Hepatocyte (in vitro differentiated cells): ENCODE results near the gene IL1R2. TPM values are rescaled to one million over a fixed set of nuclear protein-coding genes. Genes with fewer than 3 reads are reported as not detected.

Experiments used
- DNase-seq: peaks from one replicate; pipeline ENCODE4 v3.0.0-alpha.2; 2016; ENCODE audit warnings: low spot score
- H2AFZ ChIP-seq: fragments of 200-600 bp; sonication (generic); 2 replicates; pipeline ENCODE4 v1.6.0; 2016; ENCODE audit warnings: antibody characterized with exemption, mild to moderate bottlenecking
- H3K27ac ChIP-seq: fragments of 200-600 bp; sonication (generic); 2 replicates; pipeline ENCODE4 v1.5.1; 2016; ENCODE audit warnings: mild to moderate bottlenecking
- H3K27me3 ChIP-seq: fragments of 200-600 bp; sonication (generic); 2 replicates; pipeline ENCODE4 v1.6.1; 2016
- H3K36me3 ChIP-seq: fragments of 200-600 bp; sonication (generic); replicated peaks from 2 replicates; pipeline ENCODE4 v1.5.1; 2016; ENCODE audit warnings: low read depth; ENCODE audit not compliant: insufficient read depth
- H3K4me1 ChIP-seq: fragments of 200-600 bp; sonication (generic); 2 replicates; pipeline ENCODE4 v1.5.1; 2016; ENCODE audit warnings: mild to moderate bottlenecking, moderate library complexity; ENCODE audit not compliant: insufficient read depth
- H3K4me2 ChIP-seq: fragments of 200-600 bp; sonication (generic); 2 replicates; pipeline ENCODE4 v1.6.0; 2016
- H3K4me3 ChIP-seq: fragments of 200-600 bp; sonication (generic); 2 replicates; pipeline ENCODE4 v1.5.1; 2016; ENCODE audit warnings: mild to moderate bottlenecking
- H3K79me2 ChIP-seq: fragments of 200-600 bp; sonication (generic); 2 replicates; pipeline ENCODE4 v1.6.0; 2017; ENCODE audit warnings: mild to moderate bottlenecking
- H3K9me2 ChIP-seq: fragments of 200-600 bp; sonication (generic); replicated peaks from 2 replicates; pipeline ENCODE4 v1.6.0; 2017; ENCODE audit warnings: mild to moderate bottlenecking; ENCODE audit not compliant: insufficient read depth
- H3K9me3 ChIP-seq: fragments of 200-600 bp; sonication (generic); 2 replicates; pipeline ENCODE4 v1.5.1; 2016; ENCODE audit warnings: low read depth, mild to moderate bottlenecking
- H4K20me1 ChIP-seq: fragments of 200-600 bp; sonication (generic); 2 replicates; pipeline ENCODE4 v1.6.0; 2016; ENCODE audit warnings: mild to moderate bottlenecking; ENCODE audit not compliant: insufficient read depth, poor library complexity, severe bottlenecking
- EZH2 ChIP-seq: fragments of 200-600 bp; sonication (generic); IDR thresholded peaks from 2 replicates; pipeline ENCODE4 v1.6.1; 2016; ENCODE audit warnings: antibody characterized with exemption, mild to moderate bottlenecking, borderline replicate concordance
- EZH2phosphoT487 ChIP-seq: fragments of 200-600 bp; sonication (generic); IDR thresholded peaks from one replicate; pipeline ENCODE4 v1.6.1; 2018; ENCODE audit warnings: antibody characterized with exemption, mild to moderate bottlenecking, low read depth, moderate library complexity; ENCODE audit not compliant: unreplicated experiment, severe bottlenecking
- WGBS: methylation state at CpG from one replicate; pipeline ENCODE4 v1.1.6; 2016; ENCODE audit warnings: low lambda C conversion rate; ENCODE audit errors: missing lambda C conversion rate; 5-methylcytosine and 5-hydroxymethylcytosine counted together
- polyA plus RNA-seq: library from polyadenylated mRNA; unstranded; fragments of >200 nt; fragmentation: Nextera tagmentation; extraction: Ambion mirVana; gene quantifications from 2 replicates; pipeline ENCODE4 v1.2.1, GENCODE V29; 2016
- total RNA-seq: library from RNA; depleted of rRNA; stranded (reverse); fragments of >200 nt; gene quantifications from 2 replicates; pipeline ENCODE4 v1.2.3, GENCODE V29; 2014
- TF ChIP-seq, protein P1 (sequence below): fragments of 200-600 bp; sonication (generic); IDR thresholded peaks from 2 replicates; pipeline ENCODE4 v1.5.1; 2016; ENCODE audit warnings: antibody characterized with exemption, mild to moderate bottlenecking; ENCODE audit not compliant: poor library complexity

The IL1R2 gene
- total and polyA plus RNA-seq, 2 experiments from 2014 or later, result 1.3 to 5.8 TPM

DNA sequence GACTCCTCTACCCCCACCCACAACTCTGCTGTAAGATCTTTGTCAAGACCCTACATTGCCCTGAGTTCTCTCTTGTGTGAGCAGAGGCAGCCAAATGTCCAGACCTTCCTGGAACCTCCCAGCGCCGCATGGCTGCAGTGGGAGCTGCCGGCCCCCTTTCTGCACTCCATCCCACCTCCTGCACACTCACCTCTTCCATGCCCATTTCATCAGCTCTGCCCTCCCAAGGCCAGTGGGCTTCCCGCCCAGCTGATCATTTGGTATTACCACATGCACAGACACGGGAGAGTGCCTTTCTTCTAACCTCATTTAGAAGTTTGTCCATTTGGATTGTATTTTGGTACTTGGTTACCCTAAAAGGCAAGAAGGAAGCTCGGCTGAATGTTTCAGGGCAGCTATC, 2.0 kb downstream of the IL1R2 start:
- Histone ChIP-seq H2AFZ (no peak overlapping the region), H3K27me3 (no peaks in the 10 kb centered on the region), H3K36me3 (no peaks in the 10 kb centered on the region), H3K4me3 (no peak overlapping the region), H3K9me3 (no peaks in the 10 kb centered on the region), H4K20me1 (no peaks in the 10 kb centered on the region), H3K9me2 (no peaks in the 10 kb centered on the region), H3K4me2 (no peak overlapping the region), H3K79me2 (no peaks in the 10 kb centered on the region), H3K27ac (no peak overlapping the region), H3K4me1 (no peaks in the 10 kb centered on the region)
- no peak for DNase-seq
- TF ChIP-seq EZH2, result no peak
- TF ChIP-seq, protein P1, sequence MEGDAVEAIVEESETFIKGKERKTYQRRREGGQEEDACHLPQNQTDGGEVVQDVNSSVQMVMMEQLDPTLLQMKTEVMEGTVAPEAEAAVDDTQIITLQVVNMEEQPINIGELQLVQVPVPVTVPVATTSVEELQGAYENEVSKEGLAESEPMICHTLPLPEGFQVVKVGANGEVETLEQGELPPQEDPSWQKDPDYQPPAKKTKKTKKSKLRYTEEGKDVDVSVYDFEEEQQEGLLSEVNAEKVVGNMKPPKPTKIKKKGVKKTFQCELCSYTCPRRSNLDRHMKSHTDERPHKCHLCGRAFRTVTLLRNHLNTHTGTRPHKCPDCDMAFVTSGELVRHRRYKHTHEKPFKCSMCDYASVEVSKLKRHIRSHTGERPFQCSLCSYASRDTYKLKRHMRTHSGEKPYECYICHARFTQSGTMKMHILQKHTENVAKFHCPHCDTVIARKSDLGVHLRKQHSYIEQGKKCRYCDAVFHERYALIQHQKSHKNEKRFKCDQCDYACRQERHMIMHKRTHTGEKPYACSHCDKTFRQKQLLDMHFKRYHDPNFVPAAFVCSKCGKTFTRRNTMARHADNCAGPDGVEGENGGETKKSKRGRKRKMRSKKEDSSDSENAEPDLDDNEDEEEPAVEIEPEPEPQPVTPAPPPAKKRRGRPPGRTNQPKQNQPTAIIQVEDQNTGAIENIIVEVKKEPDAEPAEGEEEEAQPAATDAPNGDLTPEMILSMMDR, result no peak
- no peak for TF ChIP-seq EZH2phosphoT487
- WGBS, result 80% methylated on average over 6 of the region's 6 CpGs

DNA sequence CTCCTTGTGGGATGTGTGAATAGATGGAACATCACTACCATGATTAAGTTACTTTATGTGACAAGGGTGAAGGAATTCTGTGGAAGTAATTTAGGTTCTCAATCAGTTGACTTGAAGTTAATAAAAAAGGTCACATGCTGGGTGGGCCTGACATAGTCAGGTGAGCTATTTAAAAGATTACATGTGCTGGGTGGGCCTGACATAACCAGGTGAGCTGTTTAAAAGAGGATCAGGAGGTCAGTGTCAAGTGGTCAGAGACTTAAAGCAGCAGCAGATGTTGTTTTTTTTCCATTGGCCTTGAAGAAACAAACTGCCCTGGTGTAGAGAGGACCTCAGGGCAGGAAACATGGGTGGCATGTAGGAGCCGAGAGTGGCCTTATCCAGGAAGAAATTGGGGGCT, 3.3 kb downstream of the IL1R2 start:
- 83% methylated on average over 1 of the region's 1 CpG for WGBS
- H3K9me2 ChIP-seq, result no peaks in the 10 kb centered on the region
- no peak overlapping the region for H3K4me3 ChIP-seq
- no peak for DNase-seq
- H3K9me3 ChIP-seq, result no peaks in the 10 kb centered on the region
- H3K27me3 ChIP-seq, result no peaks in the 10 kb centered on the region
- H4K20me1 ChIP-seq, result no peaks in the 10 kb centered on the region
- H3K27ac ChIP-seq, result no peak overlapping the region
- H3K4me2 ChIP-seq, result no peak overlapping the region
- no peak for TF ChIP-seq EZH2phosphoT487
- TF ChIP-seq, protein P1, result no peak
- no peak overlapping the region for H2AFZ ChIP-seq
- H3K79me2 ChIP-seq, result no peaks in the 10 kb centered on the region
- no peaks in the 10 kb centered on the region for H3K36me3 ChIP-seq
- peaks cover 8% of the 10 kb centered on the region for H3K4me1 ChIP-seq

DNA sequence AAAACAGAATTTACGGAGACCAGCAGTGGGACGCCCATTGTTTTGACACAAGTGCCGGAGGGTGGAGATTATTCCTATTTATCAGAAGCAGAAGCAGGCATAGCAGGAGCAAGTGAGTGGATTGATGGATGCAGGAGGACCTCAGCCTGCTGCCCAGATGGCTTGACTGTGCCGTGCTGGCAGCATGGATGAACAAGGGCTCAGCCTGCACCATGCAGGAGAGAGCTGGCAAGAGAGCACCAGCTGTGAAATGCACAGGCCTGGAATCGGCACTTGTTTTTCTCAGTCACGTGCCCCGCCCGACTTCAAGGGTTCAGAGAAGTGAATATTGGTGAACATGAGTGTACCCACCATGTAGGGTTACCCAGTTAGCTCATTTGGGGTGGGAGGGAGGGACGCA, 4.0 kb downstream of the IL1R2 start:
- WGBS, result 89% methylated on average over 9 of the region's 9 CpGs
- no peaks in the 10 kb centered on the region for H3K79me2 ChIP-seq
- no peak overlapping the region for H2AFZ ChIP-seq
- no peak overlapping the region for H3K4me3 ChIP-seq
- no peak for TF ChIP-seq EZH2phosphoT487
- TF ChIP-seq, protein P1, result no peak
- no peak for TF ChIP-seq EZH2
- no peak overlapping the region for H3K4me2 ChIP-seq
- H3K9me2 ChIP-seq, result no peaks in the 10 kb centered on the region
- no peak overlapping the region for H3K27ac ChIP-seq
- no peaks in the 10 kb centered on the region for H3K36me3 ChIP-seq
- peaks cover 12% of the 10 kb centered on the region for H3K4me1 ChIP-seq
- DNase-seq, result no peak
- H3K27me3 ChIP-seq, result no peaks in the 10 kb centered on the region
- no peaks in the 10 kb centered on the region for H3K9me3 ChIP-seq
- no peaks in the 10 kb centered on the region for H4K20me1 ChIP-seq

DNA sequence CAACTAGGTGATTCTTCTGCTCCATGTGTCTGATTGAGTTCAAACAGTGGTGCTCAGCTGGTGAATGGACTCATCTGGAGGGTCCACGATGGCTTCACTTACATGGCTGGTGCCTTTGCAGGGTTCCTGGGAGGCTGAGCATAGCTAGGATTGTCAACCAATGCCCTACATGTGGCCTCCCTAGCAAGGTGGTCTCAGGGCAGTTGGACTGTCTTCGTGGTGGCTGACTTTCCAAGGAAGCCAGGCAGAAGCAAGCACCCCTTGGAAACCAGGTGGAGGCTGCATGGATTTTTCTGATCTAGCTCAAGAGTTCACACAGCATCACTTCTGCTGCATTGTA, 6.8 kb downstream of the IL1R2 start:
- Histone ChIP-seq H3K79me2 (no peaks in the 10 kb centered on the region), H3K9me2 (no peaks in the 10 kb centered on the region), H3K4me3 (no peak overlapping the region), H3K9me3 (no peaks in the 10 kb centered on the region), H3K4me1 (peaks cover 12% of the 10 kb centered on the region), H3K27ac (peak overlapping the region; percentile 85), H2AFZ (no peak overlapping the region), H3K4me2 (no peak overlapping the region), H3K27me3 (no peaks in the 10 kb centered on the region), H4K20me1 (no peaks in the 10 kb centered on the region), H3K36me3 (no peaks in the 10 kb centered on the region)
- DNase-seq, result no peak
- TF ChIP-seq EZH2, result no peak
- no peak for TF ChIP-seq EZH2phosphoT487
- TF ChIP-seq, protein P1, result no peak
- 97% methylated on average over 2 of the region's 2 CpGs for WGBS
